HL-60 (cell line): Measurements from ENCODE around the gene ABHD17A.

Experiments used
- DNase-seq, 2 experiments: peaks; one replicate each; pipeline ENCODE4 v3.0.0-alpha.2; 2010 to 2020; ENCODE audit warnings: low read depth in 1 of 2, low spot score in 1 of 2
- H3K27ac ChIP-seq: fragments of 250-450 bp; sonication (Bioruptor Pico); replicated peaks from 2 replicates; pipeline ENCODE4 v1.5.1; 2020; ENCODE audit warnings: mild to moderate bottlenecking, moderate library complexity
- H3K27me3 ChIP-seq: fragments of 250-450 bp; sonication (Bioruptor Pico); 2 replicates; pipeline ENCODE4 v1.5.1; 2021; ENCODE audit warnings: mild to moderate bottlenecking, moderate library complexity; ENCODE audit not compliant: insufficient read depth, poor library complexity, severe bottlenecking
- H3K4me3 ChIP-seq: replicated peaks from 2 replicates; pipeline ENCODE4 v1.5.1; 2011; ENCODE audit warnings: mild to moderate bottlenecking, control low read depth, low read length; ENCODE audit not compliant: insufficient read depth
- CTCF ChIP-seq: IDR thresholded peaks from one replicate; pipeline ENCODE4 v1.5.1; 2011; ENCODE audit warnings: low read length, control low read depth, inconsistent platforms; ENCODE audit not compliant: insufficient read depth
- GABPA ChIP-seq: IDR thresholded peaks from 2 replicates; pipeline ENCODE4 v1.6.1; 2012; ENCODE audit warnings: low read depth
- POLR2AphosphoS5 ChIP-seq: IDR thresholded peaks from 2 replicates; pipeline ENCODE4 v1.6.1; 2012; ENCODE audit warnings: low read depth
- REST ChIP-seq: IDR thresholded peaks from 2 replicates; pipeline ENCODE4 v1.6.1; 2012; ENCODE audit warnings: low read depth; ENCODE audit not compliant: insufficient replicate concordance
- SPI1 ChIP-seq: IDR thresholded peaks from 2 replicates; pipeline ENCODE4 v1.6.1; 2012; ENCODE audit warnings: low read depth, mild to moderate bottlenecking, borderline replicate concordance

The ABHD17A gene

GRCh38 chr19:1923319-1923718, 38.0 kb upstream of the ABHD17A start:
- no peaks in the 10 kb centered on the region for H3K27me3 ChIP-seq
- peak overlapping the region; percentile 36 for H3K27ac ChIP-seq
- peak; percentile 90 to 92 for DNase-seq
- TF ChIP-seq GABPA (no peak), CTCF (no peak), SPI1 (peak; percentile 84), POLR2AphosphoS5 (peak; percentile 44; the same call in 1 of the 2 replicates), REST (no peak)
- no peak overlapping the region for H3K4me3 ChIP-seq

GRCh38 chr19:1922803-1923202, 37.5 kb upstream of the ABHD17A start:
- Histone ChIP-seq H3K4me3 (no peak overlapping the region), H3K27me3 (no peaks in the 10 kb centered on the region)
- no peak; the same call in 1 of the 2 replicates for TF ChIP-seq POLR2AphosphoS5
- no peak for TF ChIP-seq SPI1
- no peak for TF ChIP-seq REST
- no peak for TF ChIP-seq CTCF
- TF ChIP-seq GABPA, result no peak

GRCh38 chr19:1921825-1922224, 36.5 kb upstream of the ABHD17A start:
- Histone ChIP-seq H3K27me3 (no peaks in the 10 kb centered on the region), H3K27ac (no peak overlapping the region), H3K4me3 (no peak overlapping the region)
- TF ChIP-seq SPI1 (no peak), CTCF (no peak), POLR2AphosphoS5 (no peak), GABPA (no peak), REST (no peak)
- DNase-seq, result no peak

More at GRCh38 chr19:1922803-1923202, 37.5 kb upstream of the ABHD17A start:
- peak overlapping the region; percentile 36 for H3K27ac ChIP-seq
- DNase-seq, result no peak
